Endodermal cell (in vitro differentiated cells): ENCODE results near the gene FBLIM1. TPM values are rescaled to one million over a fixed set of nuclear protein-coding genes. Genes with fewer than 3 reads are reported as not detected.

Experiments
- DNase-seq: peaks from one replicate; pipeline ENCODE4 v3.0.0-alpha.2; 2017
- H3K27ac ChIP-seq: 2 replicates; pipeline ENCODE4 v1.5.1; 2013; ENCODE audit warnings: mild to moderate bottlenecking, low read depth, low read length, moderate library complexity
- H3K27me3 ChIP-seq: 2 replicates; pipeline ENCODE4 v1.6.1; 2013; ENCODE audit warnings: mild to moderate bottlenecking, low read length, moderate library complexity; ENCODE audit not compliant: insufficient read depth, control insufficient read depth, poor library complexity, severe bottlenecking
- H3K36me3 ChIP-seq: 2 replicates; pipeline ENCODE4 v1.7.0; 2013; ENCODE audit warnings: mild to moderate bottlenecking, low read length, moderate library complexity; ENCODE audit not compliant: control insufficient read depth, insufficient read depth
- H3K4me1 ChIP-seq: one replicate; pipeline ENCODE4 v1.7.0; 2013; ENCODE audit warnings: low read length; ENCODE audit not compliant: control insufficient read depth, insufficient read depth
- H3K4me3 ChIP-seq: 2 replicates; pipeline ENCODE4 v1.5.1; 2013; ENCODE audit warnings: mild to moderate bottlenecking, low read length, moderate library complexity
- H3K9ac ChIP-seq: 2 replicates; pipeline ENCODE4 v1.6.1; 2013; ENCODE audit warnings: mild to moderate bottlenecking, low read length, moderate library complexity; ENCODE audit not compliant: poor library complexity, severe bottlenecking; ENCODE audit errors: extremely low read depth
- H3K9me3 ChIP-seq: 2 replicates; pipeline ENCODE4 v1.6.1; 2013; ENCODE audit warnings: mild to moderate bottlenecking, low read length, moderate library complexity; ENCODE audit not compliant: control insufficient read depth
- H3K27ac Mint-ChIP-seq: 2 replicates; pipeline ENCODE4 v1.8.0; 2020; ENCODE audit warnings: mixed read lengths
- H3K27me3 Mint-ChIP-seq: 2 replicates; pipeline ENCODE4 v1.8.0; 2021; ENCODE audit warnings: mild to moderate bottlenecking, mixed read lengths; ENCODE audit not compliant: insufficient read depth
- H3K36me3 Mint-ChIP-seq: 2 replicates; pipeline ENCODE4 v1.8.0; 2020; ENCODE audit warnings: low read depth, mixed read lengths
- H3K4me1 Mint-ChIP-seq: 2 replicates; pipeline ENCODE4 v1.8.0; 2020; ENCODE audit warnings: mixed read lengths
- H3K4me3 Mint-ChIP-seq: 2 replicates; pipeline ENCODE4 v1.8.0; 2020; ENCODE audit warnings: mild to moderate bottlenecking, moderate library complexity, mixed read lengths
- H3K9me3 Mint-ChIP-seq: 2 replicates; pipeline ENCODE4 v1.8.0; 2020; ENCODE audit warnings: mild to moderate bottlenecking, mixed read lengths
- CTCF ChIP-seq: fragments of 200-600 bp; sonication (generic); conservative IDR thresholded peaks from 2 replicates; pipeline ENCODE4 v1.5.0; 2021; ENCODE audit warnings: antibody characterized with exemption, mild to moderate bottlenecking
- WGBS, 2 experiments: methylation state at CpG; one replicate each; pipeline versions ENCODE4 v1.1.5 to v1.1.7; 2013; ENCODE audit warnings: missing lambda C conversion rate in 2 of 2, mixed read lengths in 1 of 2; ENCODE audit not compliant: insufficient coverage in 1 of 2, insufficient read length in 1 of 2; 5-methylcytosine and 5-hydroxymethylcytosine counted together
- total RNA-seq, 2 donors: library from RNA; stranded (reverse); fragmentation: NEBNext Ultra II Directional in 1 of 2; extraction: Animal tissue kit (Norgen Biotek cat#: 25700) in 1 of 2; gene quantifications; 2 replicates in 1 of 2; 3 replicates in 1 of 2; pipeline ENCODE4 v1.2.1, GENCODE V29; 2021

Gene FBLIM1
- total RNA-seq, 2 donors from 2014 or later, result 58.4 to 60.6 TPM

GRCh38 chr1:15742339-15742801 lies 16.2 kb upstream of the FBLIM1 start, which contains the start of gene TMEM82:
Gene TMEM82, plus strand, starts transcription at chr1:15742499. Its CDS starts 61 bp downstream, at chr1:15742560.
- H3K9me3 Mint-ChIP-seq, result no peaks in the 10 kb centered on the region
- H3K4me3 Mint-ChIP-seq, result no peak within 1 kb of the TSS
- no peak within 1 kb of the TSS for H3K4me3 ChIP-seq
- no peaks in the 10 kb centered on the region for H3K4me1 ChIP-seq
- DNase-seq, result peak; percentile 78
- 55 to 67% methylated on average over 8 to 14 of the region's 14 CpGs for WGBS, 2 experiments
- no peak for TF ChIP-seq CTCF
- no peaks in the 10 kb centered on the region for H3K9me3 ChIP-seq
- no peak within 1 kb of the TSS for H3K9ac ChIP-seq
- H3K27me3 ChIP-seq, result no peaks in the 10 kb centered on the region
- no peaks in the 10 kb centered on the region for H3K27me3 Mint-ChIP-seq
- no peak within 1 kb of the TSS for H3K27ac ChIP-seq
- no peaks in the 10 kb centered on the region for H3K36me3 ChIP-seq
- peaks cover 9% of the 10 kb centered on the region for H3K4me1 Mint-ChIP-seq
- H3K36me3 Mint-ChIP-seq, result no peaks in the 10 kb centered on the region
- H3K27ac Mint-ChIP-seq, result peak within 1 kb of the TSS; percentile 77

- no peaks in the 10 kb centered on the region for H3K4me1 ChIP-seq
- H3K9me3 ChIP-seq, result no peaks in the 10 kb centered on the region
- no peak overlapping the region for H3K4me3 Mint-ChIP-seq
- peak overlapping the region; percentile 11 for H3K27ac Mint-ChIP-seq
- no peaks in the 10 kb centered on the region for H3K36me3 Mint-ChIP-seq
- 89 to 92% methylated on average over 17 to 30 of the region's 30 CpGs for WGBS, 2 experiments
- no peak overlapping the region for H3K9ac ChIP-seq
- peak; percentile 56 for DNase-seq
- H3K9me3 Mint-ChIP-seq, result no peaks in the 10 kb centered on the region
- no peaks in the 10 kb centered on the region for H3K27me3 ChIP-seq
- no peak for TF ChIP-seq CTCF
- H3K27ac ChIP-seq, result no peak overlapping the region
- no peak overlapping the region for H3K4me3 ChIP-seq
- H3K36me3 ChIP-seq, result no peaks in the 10 kb centered on the region
- H3K4me1 Mint-ChIP-seq, result peaks cover 5% of the 10 kb centered on the region
- H3K27me3 Mint-ChIP-seq, result no peaks in the 10 kb centered on the region
These were observed 14.4 kb upstream of the FBLIM1 start for GRCh38 chr1:15744122-15744679.

GRCh38 chr1:15747378-15747777 lies 11.2 kb upstream of the FBLIM1 start:
- no peak for TF ChIP-seq CTCF
- H3K4me1 Mint-ChIP-seq, result no peaks in the 10 kb centered on the region
- no peaks in the 10 kb centered on the region for H3K36me3 ChIP-seq
- H3K27me3 Mint-ChIP-seq, result no peaks in the 10 kb centered on the region
- H3K4me1 ChIP-seq, result no peaks in the 10 kb centered on the region
- DNase-seq, result no peak
- H3K9me3 ChIP-seq, result no peaks in the 10 kb centered on the region
- no peak overlapping the region for H3K9ac ChIP-seq
- no peak overlapping the region for H3K27ac Mint-ChIP-seq
- H3K27ac ChIP-seq, result no peak overlapping the region
- WGBS, 2 experiments, result 90% methylated on average over 8 of the region's 8 CpGs; no CpG with 5 or more reads in 1 of the 2 experiments
- H3K4me3 ChIP-seq, result no peak overlapping the region
- H3K4me3 Mint-ChIP-seq, result no peak overlapping the region
- H3K27me3 ChIP-seq, result no peaks in the 10 kb centered on the region
- H3K36me3 Mint-ChIP-seq, result no peaks in the 10 kb centered on the region
- H3K9me3 Mint-ChIP-seq, result no peaks in the 10 kb centered on the region
